Gastroesophageal sphincter (tissue), 3 donors: ENCODE results near the gene ITGB1BP2.

Source experiments
- CTCF ChIP-seq, 4 experiments: fragments of 200-600 bp in 2 of 4; fragments of 450-650 bp in 2 of 4; sonication (generic) in 1 of 4; IDR thresholded peaks; one replicate each; pipeline ENCODE4 v1.5.1; 2017 to 2019; ENCODE audit warnings: antibody characterized with exemption in 4 of 4, mild to moderate bottlenecking in 2 of 4, moderate library complexity in 2 of 4
- EP300 ChIP-seq: sonication (generic); formaldehyde crosslinking; IDR thresholded peaks from one replicate; pipeline ENCODE4 v1.6.1; 2017; ENCODE audit warnings: antibody characterized with exemption, mild to moderate bottlenecking
- POLR2A ChIP-seq, 2 donors: fragments of 450-650 bp; IDR thresholded peaks; one replicate each; pipeline ENCODE4 v1.6.1; 2017; ENCODE audit warnings: antibody characterized with exemption in 2 of 2, mild to moderate bottlenecking in 2 of 2, moderate library complexity in 1 of 2
- POLR2AphosphoS5 ChIP-seq: sonication (generic); formaldehyde crosslinking; IDR thresholded peaks from one replicate; pipeline ENCODE4 v1.6.1; 2017; ENCODE audit warnings: antibody characterized with exemption

GRCh38 chrX:71304561-71304960 lies 3.0 kb downstream of the ITGB1BP2 start:
- TF ChIP-seq CTCF (IDR thresholded peaks at IDR 0.05) (no peak), POLR2A (IDR thresholded peaks at IDR 0.05) (no peak), POLR2AphosphoS5 (no peak), EP300 (no peak)
